Stimulated activated CD8-positive, alpha-beta memory T cell treated with anti-CD3 and anti-CD28 coated beads, Interleukin-4, amount 100 ng/mL, for 1 hour (primary cell): ENCODE data around the gene USP3.

Experiments used
- DNase-seq, 2 donors: peaks; one replicate each; pipeline ENCODE4 v3.0.0-alpha.2; 2020; ENCODE audit warnings: low read depth in 2 of 2, low spot score in 1 of 2

USP3 gene

DNA sequence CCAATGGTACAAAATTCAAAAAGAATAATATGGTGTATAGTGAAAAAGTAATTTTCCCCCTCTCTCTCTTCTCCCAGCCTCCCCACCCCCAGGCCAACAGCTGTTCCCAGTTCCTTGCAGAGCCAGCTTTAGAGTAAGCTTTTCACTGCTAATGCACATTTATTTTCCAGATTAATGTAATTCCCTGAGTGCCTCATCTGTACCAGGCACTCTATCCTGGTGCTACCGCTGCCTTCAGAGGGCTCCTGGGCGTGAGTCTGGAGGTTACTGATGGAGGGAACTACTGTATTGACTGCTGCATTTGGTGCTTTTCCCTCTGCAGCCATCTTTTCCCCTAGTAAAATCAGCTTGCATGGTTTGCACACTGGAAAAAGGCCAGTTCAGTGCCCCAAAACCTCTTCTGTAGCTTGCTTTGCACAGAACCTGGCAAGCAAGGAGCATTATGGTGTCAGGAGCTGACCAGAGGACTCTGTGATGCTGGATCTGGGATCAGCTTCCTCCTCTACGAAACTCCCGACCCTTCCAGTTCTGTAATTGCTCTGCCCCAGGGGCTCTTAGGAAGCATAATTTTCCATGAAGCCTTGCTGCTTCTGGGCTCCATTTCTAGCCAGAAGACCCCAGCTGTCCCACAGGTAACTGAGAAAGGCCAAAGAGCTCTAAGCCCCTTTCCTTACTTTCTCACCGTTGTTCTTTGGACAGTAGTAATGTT, 8.5 kb upstream of the USP3 start:
- no peak for DNase-seq

DNA sequence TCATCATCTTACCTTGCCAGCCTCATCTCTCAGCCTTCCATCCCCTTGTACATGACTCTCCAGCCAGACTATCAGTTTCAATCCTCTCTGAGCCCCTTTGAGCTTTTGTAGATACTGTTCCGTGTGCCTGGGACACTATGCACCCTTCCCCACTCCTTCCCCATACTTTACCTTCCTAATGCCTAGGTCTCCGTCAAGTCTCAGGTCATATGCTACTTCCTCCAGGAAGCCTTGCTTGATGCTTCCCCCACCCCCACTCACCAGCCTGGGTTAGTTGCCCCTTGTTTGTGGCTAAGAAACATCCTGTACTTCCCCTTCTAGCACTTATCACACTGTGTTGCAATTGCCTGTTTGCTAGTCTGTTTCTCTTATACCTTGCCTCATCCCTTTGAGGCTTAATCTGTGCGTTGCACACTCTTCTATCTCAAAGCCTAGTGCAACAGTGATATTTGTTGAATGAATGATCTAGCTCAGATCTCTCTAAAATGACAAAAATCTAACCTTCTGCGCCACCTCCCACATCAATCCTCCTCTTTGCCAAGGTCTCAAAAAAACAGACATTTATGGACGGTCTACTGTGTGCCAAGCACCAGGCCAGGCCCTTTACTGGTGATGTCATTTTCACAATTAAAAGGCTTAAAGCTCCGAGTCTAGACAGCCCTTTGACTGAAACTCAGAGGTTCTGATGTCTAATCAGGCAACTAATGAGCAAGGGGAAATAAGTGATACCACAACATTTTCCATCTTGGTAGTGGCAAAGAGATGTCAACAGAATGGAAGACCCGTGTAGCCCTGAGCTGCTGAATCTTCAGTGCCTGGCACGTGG, 6.5 kb upstream of the USP3 start:
- no peak for DNase-seq

DNA sequence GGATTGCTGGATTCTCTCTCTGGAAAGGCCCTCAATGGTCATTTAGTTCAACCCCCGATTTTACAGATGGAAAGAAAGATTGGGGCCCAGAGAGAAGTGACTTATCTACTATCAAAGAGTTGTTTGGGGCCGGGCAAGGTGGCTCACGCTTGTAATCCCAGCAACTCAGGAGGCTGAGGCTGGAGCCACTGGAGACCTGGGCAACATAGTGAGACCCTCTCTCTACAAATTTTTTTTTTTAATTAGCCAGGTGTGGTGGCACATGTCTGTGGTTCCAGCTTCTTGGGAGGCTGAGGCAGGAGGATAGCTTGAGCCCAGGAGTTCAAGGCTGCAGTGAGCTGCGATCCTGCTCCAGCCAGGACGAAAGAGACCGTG, 5.2 kb upstream of the USP3 start:
- no peak for DNase-seq

DNA sequence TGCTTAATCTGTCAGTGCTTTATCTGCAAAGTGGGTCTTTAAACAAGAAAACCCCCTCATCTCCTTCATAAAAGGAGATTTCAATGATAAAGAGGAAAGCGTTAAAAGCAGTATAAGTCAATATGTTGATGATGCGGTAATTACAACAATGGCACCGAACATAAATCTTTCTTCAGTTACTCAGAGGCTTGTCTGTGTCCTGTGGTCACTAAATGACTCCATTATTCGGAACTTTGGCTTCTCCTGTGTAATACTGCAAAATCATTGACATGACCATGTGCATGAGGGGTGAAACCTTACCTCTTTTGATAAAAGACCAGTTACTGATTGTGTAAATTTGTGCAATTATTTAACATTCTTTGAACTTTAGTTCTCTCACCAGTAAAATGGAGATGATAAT, 4.8 kb upstream of the USP3 start:
- DNase-seq: no peak

DNA sequence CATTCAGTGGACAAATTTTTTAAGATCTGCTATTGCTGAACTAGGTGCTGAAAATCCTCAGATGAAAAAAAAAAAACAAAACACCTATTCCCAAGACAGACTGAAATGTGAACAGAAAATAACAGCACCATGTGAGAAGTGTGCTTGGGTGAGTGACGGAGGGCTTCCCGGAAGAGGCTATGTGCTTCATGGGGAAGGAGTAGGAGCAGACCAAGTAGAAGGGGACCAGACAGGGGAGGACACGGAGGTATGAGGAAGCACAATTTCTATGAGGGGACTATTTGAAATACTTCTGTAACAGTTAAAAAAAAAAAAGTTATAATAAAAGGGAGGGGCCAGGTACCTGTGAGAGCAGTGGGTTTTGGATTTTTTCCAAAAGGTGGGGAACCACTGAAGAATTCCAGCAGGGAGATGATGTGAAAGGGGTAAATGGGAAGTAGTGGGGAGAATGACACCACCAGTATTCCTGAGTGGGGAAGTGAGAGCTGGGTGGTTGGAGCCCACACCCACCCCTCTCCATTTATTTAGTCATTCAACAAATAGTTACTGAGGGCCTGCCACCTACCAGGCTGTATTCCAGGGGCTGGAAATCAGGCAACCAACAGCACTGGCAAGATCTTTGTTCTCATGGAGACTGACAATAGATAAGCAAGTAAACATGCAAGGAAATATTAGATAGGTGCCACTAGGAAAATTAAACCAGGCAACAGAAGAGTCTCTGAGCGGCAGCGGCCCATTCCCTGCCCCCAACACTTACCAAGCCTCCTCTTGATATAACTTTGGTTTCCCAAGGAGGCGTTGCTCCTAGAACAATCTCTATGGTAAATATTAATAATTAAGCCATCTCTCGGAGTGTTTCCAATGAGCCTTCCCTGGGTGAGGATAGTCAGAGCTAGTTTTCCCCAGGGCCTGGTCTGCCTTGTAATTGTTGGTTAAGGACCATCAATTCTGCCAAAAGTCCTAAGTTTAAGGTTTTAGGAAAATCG, 3.8 kb upstream of the USP3 start:
- DNase-seq: no peak

DNA sequence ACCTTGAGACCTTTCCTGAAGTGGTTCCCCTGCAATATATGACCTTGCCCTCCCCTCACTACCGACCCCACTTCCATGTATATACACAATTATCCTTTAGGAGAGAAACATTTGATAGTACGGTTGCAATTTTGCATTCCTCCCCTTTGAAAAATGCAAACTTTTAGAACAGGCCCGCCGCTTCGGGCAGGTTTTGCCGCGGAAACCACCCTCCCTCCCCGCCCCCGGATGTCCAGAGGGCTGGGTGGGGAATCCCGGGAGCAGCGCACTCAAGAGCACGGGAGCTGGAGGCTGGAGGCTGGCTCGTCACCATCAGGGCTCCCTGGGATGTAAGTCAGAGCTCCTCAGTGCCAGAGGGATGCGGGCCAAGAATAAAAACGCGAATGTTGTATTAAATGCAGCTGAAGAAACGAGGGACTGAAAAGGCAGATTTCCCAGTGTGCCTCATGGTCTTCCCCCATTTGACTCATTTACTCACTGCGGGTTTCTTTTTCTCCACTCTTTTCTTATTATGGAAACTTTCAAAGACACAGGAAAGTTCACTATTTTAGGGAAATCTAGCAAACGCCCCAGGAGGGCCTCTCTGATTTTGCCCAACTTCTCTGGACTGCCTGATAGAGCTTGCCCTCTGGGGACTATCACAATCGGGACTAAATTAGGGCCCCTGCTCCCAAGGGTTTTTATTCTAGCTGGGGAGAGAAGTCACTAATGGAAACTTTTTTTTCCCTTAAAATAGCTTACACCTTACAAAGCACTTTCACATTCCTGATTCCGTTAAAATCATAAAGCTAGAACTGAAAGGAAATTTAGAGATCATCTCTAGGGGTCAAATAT, 2.9 kb upstream of the USP3 start:
- DNase-seq: no peak

DNA sequence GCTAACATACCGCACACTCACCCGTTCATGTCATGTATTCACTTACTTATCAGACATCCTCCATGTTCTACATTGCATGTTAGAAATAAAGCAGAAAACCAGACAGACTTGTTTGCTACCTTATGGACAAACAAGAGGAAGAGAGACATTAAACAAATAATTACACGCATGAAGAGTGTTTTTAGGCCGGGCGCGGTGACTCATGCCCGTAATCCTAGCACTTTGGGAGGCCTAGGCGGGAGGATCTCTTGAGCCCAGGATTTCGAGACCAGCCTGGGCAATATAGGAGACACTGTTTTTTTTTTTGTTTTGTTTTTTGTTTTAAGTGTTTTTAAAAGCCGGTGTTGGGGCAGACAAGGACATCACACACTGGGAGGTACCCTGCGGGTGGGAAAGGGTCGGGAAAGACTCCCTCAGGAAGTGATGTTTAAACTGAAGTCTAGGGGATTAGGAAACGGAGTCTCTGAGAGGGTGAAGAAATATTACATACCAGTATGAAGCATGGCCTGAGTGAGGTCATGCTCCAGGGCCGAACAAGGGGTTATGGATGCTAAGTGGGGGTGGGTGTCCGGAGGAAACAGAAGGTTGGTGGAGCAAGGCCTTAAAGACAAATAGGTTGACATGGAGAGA, 2.1 kb upstream of the USP3 start:
- no peak for DNase-seq

DNA sequence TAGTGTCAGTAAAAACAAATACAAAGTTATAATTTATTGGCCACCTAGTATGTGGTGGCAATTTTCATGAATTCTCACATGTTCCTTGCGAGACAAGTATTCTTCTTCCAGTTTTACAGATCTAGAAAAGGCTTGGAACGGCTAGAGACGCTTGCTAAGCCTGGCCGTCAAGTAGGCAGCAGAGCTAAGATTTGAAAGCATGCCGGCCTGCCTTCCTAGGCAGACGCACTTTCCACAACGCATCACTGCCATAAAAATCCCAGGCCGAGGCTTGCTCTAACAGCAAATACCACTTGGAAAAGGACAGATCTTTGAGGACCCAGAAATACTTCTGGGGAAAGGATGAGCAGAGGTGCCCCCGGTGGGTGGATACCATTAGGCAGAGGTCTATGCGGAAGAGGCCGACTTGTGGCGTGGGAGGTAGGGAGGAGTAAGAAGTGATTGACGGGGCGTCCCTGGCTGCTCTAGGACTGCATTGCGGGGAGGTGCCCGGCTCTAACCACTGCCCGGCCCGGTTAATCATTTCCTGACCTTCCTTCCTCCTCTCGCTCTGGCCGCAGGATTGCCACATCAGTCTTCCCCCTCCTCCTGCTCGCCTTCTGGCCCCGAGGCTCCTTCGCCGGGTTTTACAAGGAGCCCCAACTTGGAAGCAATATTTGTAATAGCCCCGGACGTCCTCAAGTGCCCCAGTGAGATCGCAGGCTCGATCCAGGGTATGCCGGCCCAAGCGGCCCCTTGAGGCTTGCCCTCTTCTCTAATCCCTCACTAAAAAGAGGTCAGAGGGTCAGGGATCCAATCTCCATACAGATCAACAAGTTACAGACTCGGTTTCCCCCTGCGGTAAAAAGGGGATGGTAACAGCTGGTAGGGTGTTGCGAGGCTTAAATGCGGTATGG, 1.3 kb upstream of the USP3 start:
- DNase-seq: peak in 1 of 2 donors; percentile 55

DNA sequence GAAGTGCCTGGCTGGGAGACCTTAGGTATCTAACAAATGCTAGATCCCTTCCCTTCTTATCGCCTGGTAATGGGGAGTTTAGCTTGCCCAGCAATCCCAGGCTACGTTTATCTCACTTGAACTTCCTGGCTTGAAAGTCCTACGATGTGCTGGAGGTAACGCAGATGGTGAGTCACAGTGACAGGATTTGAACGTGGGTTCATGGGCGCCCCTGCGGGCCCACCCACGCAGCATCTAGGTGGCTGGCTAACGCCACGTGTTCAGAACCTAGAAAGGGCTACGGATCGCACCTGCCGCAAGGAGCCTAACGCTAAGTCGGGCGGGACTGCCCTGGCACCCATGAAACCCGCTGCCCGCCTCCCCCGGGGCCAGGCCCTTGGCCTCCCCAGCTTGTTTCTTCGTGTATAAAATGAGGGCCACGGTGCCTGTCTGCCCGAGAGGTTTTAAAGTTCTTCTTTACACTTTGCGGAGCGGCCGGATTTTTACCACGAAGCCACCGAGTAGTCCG, 600 bp upstream of the USP3 start:
- DNase-seq: peak; percentile 59 to 79

DNA sequence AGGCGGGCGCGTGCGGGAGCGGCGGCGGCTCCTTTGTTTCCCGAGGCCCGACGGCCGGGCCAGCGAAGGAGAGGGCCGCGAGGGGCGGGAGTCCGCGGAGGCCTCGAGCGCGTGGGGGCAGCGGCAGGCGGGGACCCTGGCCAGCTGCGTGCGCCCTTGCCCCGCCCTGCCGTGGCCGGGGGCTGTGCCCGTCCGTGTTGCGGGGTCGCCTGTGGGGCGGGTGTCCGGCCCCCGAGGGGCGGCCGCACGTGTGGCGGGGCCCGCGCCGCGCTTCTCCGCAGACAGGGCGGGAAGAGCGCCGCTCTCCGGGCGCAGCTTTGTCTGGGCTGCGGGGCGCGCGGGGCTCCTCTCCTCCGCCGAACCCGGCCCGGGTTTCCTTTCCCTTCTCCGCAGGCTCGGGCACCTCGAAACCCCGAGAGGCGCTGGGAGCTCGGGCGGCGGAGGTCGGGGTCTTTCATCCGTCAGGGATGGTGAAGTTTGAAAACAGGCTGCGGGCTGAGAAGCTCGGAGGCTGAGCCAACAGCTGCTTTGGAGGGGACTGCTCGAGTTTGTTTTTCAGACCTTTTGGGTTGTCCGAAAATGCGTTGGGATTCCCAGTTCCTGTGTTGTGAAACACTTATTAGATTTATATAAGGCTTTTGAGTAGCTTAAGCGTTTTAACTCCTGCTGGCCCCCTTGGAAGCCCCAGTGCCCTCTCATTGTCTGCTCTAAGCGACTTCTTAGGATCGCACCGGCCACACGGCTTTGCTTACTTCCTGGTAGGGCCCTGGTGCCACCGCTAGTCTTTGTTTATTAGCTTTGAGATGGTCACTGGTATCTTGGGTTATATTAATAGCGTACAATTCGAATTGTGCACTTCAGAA, 817 bp downstream of the USP3 start:
- DNase-seq: no peak

DNA sequence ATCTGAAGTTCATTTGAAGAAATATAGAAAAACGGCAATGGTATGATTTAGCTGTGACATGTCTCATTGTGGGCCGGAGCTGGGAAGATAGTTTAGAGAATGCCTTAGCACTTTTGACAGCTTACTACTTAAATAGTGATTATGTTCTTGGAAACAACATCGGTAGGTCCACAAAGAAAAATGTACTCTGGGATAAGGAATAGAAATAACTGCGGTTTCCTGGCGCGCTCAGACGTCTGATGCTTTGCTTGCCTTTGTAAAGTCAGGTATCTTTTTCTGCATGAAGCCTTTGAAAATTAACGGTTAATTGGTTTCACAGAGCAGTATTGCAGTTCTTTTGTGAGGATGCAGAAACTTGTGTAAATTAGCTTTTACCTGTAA, 1.4 kb downstream of the USP3 start:
- no peak for DNase-seq

DNA sequence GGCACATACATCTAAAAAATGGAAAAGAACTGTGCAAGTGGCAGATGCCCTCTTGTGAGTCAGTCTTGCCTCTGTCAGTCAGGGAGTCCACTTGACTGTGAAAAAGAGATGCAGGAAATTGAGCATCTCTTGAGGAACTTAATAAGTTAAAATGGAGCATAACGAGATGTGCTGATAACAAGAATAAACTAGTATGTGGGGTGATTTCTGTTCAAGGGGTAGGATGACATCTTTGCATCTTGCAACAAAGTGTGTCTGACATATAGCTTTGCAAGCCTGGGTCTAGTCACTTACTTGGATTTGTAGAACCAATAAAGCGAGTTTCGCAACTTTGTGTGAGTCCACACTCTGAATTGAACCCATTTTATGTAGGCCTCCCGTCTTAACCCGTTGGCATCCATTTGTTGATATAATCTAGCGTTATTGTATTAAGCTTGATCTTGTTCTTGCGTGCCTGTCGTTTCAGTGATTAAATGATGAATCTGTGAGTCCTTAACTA, 2.2 kb downstream of the USP3 start:
- no peak for DNase-seq

DNA sequence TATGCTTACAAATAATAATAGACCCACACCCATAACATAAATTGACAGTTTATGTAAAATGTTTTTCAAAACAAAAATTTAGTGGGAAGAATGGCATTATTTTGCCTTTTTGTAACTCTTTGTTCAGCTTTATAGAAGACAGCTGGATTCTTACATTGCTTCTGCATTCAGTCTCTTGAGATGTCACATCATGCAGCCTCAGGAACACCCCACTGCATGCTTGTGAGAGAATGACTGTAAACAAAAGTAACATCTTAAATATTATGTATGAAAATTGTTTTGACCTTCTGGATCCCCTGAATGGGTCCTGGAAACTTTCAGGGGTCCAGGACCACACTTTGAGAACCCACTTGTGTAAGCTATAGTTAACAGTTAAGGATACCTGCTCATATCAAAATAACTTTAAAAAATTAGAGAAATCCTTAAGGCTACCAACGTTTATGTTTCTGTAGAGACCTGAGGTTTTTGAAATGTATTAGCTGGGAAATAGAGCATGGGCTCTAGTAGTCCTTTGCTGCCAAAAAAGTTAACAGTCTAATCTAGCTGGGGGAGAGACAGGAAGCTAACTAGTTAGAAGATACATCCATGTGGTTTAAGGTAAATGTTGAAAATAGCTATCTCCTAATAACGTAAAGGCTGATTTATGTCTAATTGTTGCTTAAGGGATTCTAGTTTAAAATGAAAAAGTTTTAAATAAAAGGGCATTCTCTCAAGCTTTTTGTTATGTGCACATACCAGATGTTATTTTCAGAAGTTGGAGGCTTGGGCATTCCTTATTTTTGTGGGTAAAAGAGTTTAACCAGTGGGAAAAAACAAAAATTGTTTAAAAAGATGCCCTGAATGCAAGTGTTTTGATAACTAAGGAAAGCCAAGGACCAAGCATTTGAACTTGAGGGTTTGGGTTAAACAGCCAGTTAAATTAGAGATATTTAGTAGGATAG, 3.8 kb downstream of the USP3 start:
- no peak for DNase-seq

DNA sequence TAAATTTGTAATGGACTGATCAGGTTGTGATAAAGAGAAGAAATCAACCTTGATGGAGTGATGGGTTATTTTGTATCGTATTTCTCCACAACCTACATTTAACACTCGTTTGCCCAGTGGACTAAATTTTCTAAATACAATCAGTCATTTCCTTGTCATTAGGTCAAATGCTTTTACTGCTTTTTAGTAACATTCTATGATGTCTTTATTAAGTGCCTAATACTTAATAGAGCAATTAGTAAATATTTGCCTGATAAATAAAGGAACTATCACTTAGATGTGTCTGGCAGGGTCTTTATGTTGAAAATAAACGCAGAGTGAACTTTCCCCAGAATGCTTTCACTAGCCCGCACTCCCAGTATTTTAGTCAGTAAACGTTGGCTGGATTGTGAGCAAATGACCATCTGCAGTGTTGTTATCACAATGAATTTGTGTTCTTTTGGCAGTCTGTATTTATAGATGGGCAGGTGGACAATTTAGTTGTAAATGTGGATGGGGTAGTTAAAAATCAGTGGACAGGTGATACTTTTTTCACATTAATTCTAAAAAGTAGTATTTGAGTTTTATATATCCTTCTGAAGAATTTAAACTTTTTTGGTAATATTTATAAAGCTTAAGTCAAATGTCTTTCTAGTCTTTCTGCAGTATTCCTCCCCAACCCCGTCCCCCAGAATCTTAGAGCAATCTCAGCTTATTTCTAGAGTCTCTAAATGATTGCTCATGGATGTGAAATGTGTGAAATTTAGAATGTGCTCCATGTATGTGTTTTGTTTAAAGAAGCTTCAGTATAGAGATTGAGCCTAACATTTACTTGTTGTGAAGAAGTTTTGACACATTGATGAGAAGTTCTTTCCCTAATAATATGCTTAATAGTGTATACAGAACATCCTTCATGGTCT, 4.9 kb downstream of the USP3 start:
- no peak for DNase-seq
